DMS 273 (cell line): Measurements from ENCODE around the gene HPSE.

ENCODE experiments used
- DNase-seq: peaks from one replicate; lab custom pipeline; 2025; ENCODE audit not compliant: unreplicated experiment; lab: John Stamatoyannopoulos, UW

Gene HPSE

DNA sequence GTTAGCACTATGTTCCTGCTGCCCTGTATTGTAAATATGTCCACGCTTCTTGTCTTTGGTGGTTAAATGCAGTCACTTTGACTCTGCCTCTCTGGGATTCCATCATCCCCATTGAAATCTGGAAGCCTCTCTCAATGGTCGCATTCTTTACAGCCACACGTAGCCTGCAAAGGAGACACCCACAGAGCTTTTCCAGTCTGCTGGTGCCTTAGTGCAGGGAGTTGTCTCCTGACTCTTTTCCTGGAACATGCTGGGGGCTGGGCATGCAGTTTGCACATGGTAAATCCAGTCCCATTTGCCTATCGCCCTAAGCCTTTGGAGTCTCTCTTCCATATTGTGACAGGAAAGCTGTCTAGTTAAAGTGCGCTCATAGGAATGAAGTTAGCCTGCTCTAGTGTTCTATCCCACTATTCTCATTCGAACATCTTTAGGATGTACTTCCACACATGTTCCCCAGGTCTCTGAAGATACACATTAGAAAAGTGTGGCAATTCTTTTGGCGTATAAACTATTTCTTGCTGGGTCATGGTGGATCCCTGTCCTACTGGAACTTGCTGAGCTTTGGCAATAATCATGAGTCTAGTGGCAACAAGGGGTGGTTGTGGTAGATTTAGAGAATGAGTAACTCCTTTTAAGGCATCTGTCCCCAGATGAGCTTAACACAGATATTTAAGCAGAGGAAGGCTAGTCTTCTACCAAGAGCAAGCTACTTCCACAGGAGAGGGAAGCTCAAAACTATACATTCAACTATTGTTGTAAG, 83.8 kb downstream of the HPSE start:
- DNase-seq = no peak

GRCh38 chr4:83248486-83248885, 86.2 kb downstream of the HPSE start:
- DNase-seq = no peak

GRCh38 chr4:83247415-83248357, 87.0 kb downstream of the HPSE start:
- DNase-seq = no peak
